Fibroblast of the conjunctiva (primary cell): ENCODE measurements around the gene RERG.
A peak's percentile ranks its signal among the peaks of the same experiment; 100 is the strongest.
"Not testable (repeated sequence)": the region's sequence is repeated elsewhere in the genome, so short reads cannot be mapped to it uniquely, and the experiment has no call there.

ENCODE experiments used
- DNase-seq: peaks from one replicate; pipeline ENCODE4 v3.0.0-alpha.2; 2010; ENCODE audit warnings: low read depth

Gene RERG

GRCh38 chr12:15220915-15221885, at the start of gene RERG:
Gene RERG (minus strand): TSS chr12:15221417. CDS start chr12:15217489, 3,928 bp downstream.
- peak; percentile 52 for DNase-seq

GRCh38 chr12:15270591-15270990, 49.4 kb upstream of the RERG start:
- DNase-seq: no peak

GRCh38 chr12:15268927-15269552, 47.8 kb upstream of the RERG start:
- peak; percentile 71 for DNase-seq

- no peak for DNase-seq
These were observed 47.1 kb upstream of the RERG start for GRCh38 chr12:15268309-15268708.

GRCh38 chr12:15265875-15266274, 44.7 kb upstream of the RERG start:
- peak; percentile 12 for DNase-seq

- peak; percentile 63 for DNase-seq
These were observed 35.5 kb upstream of the RERG start for GRCh38 chr12:15256761-15257160.

GRCh38 chr12:15253990-15254389, 32.8 kb upstream of the RERG start:
- DNase-seq: no peak

GRCh38 chr12:15244926-15245325, 23.7 kb upstream of the RERG start:
- no peak for DNase-seq

DNA sequence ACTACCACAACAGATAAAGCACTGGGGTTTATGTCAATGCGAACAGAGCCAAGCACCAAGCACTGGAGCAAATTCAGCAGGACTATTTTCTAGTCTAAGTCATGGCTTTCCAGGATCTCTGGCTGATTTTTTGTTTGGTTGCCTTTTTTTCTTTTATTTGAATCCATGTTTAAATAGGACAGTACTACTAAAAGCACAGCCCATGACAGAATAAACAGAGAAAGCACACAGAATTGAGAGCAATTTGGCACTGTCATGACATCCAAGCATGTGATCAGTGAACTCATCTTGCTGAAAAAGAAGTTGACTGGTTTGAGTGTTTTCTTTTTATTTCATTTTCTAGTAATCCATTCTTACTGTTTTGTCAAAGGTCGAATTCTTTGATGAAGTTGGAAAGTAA, 23.1 kb upstream of the RERG start:
- no peak for DNase-seq

DNA sequence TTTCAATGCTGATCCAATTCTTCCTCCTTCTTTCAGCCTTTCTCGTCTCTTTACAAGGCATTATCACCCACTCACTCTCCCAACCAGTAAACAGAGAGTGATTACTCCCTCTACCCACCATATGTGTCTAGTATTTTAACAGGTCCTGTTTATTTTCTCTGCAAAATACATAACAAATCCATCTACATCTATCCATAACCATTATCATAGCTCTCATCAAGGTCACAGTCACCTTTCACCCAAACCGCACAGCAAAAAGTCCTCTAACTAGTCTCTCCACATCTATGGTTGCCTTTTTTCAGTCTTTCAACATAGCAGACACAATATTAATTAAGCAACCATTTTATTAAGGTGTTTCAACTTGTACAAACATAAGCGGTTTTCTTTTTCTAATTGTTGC, 21.9 kb upstream of the RERG start:
- no peak for DNase-seq

DNA sequence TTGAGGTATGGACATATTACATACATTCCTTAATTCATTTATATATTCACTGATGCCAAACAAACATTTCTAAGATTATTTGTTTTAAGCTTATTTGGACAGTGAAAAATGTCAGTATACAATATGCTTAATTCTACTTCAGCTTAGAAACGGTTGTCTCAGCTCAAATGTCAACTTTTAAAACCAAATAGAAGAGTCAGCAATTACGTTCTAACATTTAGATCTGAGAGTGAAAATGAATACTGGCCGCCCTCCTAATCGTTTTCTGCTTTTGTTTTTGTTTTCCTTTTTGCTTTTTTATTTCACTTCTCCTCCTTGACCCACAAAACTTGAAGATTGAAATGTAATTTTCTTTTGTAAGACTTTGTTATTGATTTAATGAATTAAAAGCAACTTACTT, 19.7 kb upstream of the RERG start:
- DNase-seq: no peak

GRCh38 chr12:15234508-15234907, 13.3 kb upstream of the RERG start:
- no peak for DNase-seq

- no peak for DNase-seq
These were observed 12.8 kb upstream of the RERG start for GRCh38 chr12:15234011-15234410.

DNA sequence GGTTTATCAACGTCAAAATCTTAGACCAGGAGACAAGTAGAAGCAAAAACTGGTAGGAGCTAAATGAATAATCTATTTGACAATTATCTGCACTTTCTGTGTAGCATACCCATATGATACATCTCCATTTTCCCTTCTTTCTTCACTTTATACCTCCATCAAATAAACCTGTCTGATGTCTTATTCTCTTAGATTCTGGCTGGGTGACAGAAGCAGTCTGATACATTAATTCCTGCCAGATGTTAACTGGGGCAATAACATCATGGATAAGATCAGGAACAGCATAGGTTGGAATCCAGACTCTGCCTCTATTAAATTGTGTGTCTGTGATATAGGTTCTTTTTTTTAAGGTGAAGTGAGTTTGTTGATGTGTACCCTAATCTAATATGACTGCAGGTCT, 11.7 kb upstream of the RERG start:
- DNase-seq: no peak

DNA sequence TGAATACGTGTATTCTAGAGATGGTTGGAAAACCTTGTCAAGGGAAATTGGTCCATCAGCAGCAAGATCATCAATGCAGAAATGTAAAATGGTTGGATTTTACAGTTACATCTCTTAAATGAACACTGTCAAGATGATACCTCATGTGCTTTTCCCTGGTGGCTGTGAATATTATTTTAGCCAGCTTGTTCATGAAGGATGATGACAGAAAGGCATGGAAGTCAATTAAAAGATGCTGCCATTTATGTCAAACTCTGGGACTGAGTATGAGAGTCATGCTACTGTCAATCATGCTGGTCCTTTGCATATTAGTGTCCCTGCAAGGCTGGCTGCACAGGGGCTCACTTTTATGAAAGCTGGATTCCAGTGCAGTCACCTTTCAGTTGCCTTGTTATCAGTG, 10.3 kb upstream of the RERG start:
- no peak for DNase-seq

- peak; percentile 26 for DNase-seq
These were observed 9.5 kb upstream of the RERG start for GRCh38 chr12:15230751-15231150.

DNA sequence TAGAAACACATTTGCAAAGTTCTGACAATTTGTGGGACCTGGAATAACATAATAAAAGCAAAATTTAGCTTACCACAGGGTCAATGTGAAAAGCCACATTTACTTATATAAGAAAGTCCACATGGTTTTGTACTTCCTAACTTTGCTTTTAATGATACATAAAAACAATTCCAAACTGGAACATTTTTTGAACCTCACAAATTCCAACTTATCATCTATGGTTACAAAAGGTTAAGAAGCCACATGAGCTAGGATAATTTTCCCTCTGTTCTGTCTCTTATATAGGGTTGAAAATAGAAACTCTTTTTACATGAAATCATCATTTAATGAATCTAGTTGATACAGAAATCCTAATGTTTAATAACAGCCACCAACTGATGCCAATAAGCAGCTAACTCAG, 8.9 kb upstream of the RERG start:
- DNase-seq: no peak

DNA sequence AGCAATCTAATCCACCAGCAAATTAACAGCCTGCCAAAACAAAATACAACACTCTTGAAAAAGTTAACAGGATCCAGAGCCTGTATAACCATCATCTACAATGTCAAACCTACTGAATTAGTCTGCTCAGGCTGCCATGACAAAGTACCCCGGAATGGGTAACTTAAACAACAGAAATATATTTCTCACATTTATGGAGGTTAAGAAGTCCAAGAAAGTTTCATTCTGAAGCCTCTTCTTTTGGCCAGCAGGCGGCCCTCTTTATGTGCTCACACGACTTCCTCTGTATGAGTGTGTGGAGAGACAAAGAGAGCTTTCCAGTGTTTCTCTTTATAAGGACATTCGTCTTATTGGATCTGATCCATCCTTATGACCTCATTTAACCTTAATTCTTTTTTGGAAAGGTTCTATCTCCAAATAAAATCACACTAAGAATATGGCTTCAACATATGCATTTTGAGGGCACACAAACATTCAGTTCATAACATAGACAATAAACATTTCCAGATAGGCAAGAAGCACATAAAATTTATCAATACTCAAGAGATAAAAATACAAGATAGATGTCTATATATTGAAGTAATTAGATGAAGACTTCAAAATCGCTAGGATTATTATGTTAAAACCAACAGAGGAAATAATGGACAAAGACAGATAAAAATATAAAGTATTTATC, 5.9 kb upstream of the RERG start:
- DNase-seq: peak; percentile 59

DNA sequence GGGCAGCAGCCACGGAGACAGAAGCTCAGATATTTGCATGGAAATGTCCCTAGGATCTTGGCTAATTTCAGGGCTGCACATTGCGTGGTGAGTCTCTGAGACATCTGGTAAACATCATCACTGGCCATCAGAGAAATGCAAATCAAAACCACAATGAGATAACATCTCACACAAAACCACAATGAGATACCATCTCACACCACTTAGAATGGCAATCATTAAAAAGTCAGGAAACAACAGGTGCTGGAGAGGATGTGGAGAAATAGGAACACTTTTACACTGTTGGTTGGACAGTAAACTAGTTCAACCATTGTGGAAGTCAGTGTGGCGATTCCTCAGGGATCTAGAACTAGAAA, 4.6 kb upstream of the RERG start:
- DNase-seq: not testable (repeated sequence)

GRCh38 chr12:15225136-15225862, 4.1 kb upstream of the RERG start:
- no peak for DNase-seq

GRCh38 chr12:15222219-15222618, 1.0 kb upstream of the RERG start:
- DNase-seq: no peak

GRCh38 chr12:15220451-15220850, 766 bp downstream of the RERG start:
- no peak for DNase-seq
